Kidney epithelial cell (primary cell): ENCODE data around the gene PRR16. TPM values are rescaled to one million over a fixed set of nuclear protein-coding genes. Genes with fewer than 3 reads are reported as not detected.

Source experiments
- DNase-seq: peaks from one replicate; pipeline ENCODE4 v3.0.0-alpha.2; 2010; ENCODE audit warnings: low read depth
- H3K27me3 ChIP-seq: 2 replicates; pipeline ENCODE4 v1.6.0; 2011; ENCODE audit warnings: low read length; ENCODE audit not compliant: control insufficient read depth, insufficient read depth
- H3K36me3 ChIP-seq: 2 replicates; pipeline ENCODE4 v1.5.1; 2011; ENCODE audit warnings: low read length; ENCODE audit not compliant: control insufficient read depth, insufficient read depth
- H3K4me3 ChIP-seq: 2 replicates; pipeline ENCODE4 v1.5.1; 2011; ENCODE audit warnings: low read depth, mild to moderate bottlenecking, control low read depth, low read length
- CTCF ChIP-seq: IDR thresholded peaks from 2 replicates; pipeline ENCODE4 v1.5.1; 2011; ENCODE audit warnings: mild to moderate bottlenecking, moderate library complexity, low read length, control low read depth, inconsistent platforms; ENCODE audit not compliant: insufficient read depth, poor library complexity, severe bottlenecking
- total RNA-seq: library from RNA; depleted of rRNA; stranded (reverse); fragments of >200 nt; gene quantifications from 2 replicates; pipeline ENCODE4 v1.2.3, GENCODE V29; 2015

PRR16 gene
- total RNA-seq, 1 donor from 2014 or later = 1.0 TPM

- DNase-seq = no peak
- Histone ChIP-seq H3K4me3 (no peak overlapping the region), H3K27me3 (no peaks in the 10 kb centered on the region), H3K36me3 (no peaks in the 10 kb centered on the region)
- no peak for TF ChIP-seq CTCF
These were observed 160.0 kb downstream of the PRR16 start for GRCh38 chr5:120624021-120624563.

- H3K36me3 ChIP-seq = no peaks in the 10 kb centered on the region
- H3K27me3 ChIP-seq = no peaks in the 10 kb centered on the region
- no peak overlapping the region for H3K4me3 ChIP-seq
- TF ChIP-seq CTCF = no peak
- no peak for DNase-seq
These were observed 164.1 kb downstream of the PRR16 start for GRCh38 chr5:120628156-120628555.

DNA sequence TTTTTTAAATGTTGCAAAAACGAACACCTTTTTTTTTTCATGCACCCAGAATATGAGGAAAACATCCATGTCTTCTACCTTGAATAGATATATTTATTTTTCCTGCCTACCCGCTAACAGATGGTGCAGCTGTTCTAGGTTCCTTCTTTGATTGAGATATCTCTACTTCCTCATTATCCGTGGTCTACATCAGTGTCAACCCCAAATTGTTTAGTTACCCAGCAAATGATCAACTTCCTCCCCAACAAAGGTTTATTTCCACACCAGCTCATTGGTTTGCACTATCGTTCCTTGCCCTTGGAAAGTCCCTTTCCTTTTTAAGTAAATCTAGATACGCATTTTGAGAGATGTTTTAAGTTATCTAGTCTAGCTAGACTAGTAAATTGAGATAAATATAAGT is 166.4 kb downstream of the PRR16 start:
- Histone ChIP-seq H3K4me3 (no peak overlapping the region), H3K27me3 (no peaks in the 10 kb centered on the region), H3K36me3 (no peaks in the 10 kb centered on the region)
- no peak for DNase-seq
- no peak for TF ChIP-seq CTCF

DNA sequence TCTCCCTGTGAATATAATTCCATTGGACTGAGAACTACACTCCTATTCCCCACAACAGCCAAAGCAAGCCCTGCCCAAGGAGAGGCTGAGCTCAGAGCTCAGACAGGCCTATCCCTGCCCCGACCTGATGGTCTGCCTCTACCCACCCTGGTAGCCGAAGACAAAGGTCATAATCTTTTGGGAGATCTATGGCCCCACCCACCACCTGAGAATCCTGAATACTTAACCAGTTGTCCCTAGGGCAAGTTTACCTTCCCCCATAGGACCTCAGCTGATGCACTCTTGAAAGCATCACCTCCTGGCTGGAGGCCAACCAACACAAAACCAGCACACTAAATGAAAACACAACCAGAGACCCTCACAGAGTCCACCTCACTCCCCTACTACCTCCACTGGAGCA is 167.5 kb downstream of the PRR16 start:
- TF ChIP-seq CTCF = no peak
- Histone ChIP-seq H3K36me3 (no peaks in the 10 kb centered on the region), H3K27me3 (no peaks in the 10 kb centered on the region), H3K4me3 (no peak overlapping the region)
- no peak for DNase-seq

DNA sequence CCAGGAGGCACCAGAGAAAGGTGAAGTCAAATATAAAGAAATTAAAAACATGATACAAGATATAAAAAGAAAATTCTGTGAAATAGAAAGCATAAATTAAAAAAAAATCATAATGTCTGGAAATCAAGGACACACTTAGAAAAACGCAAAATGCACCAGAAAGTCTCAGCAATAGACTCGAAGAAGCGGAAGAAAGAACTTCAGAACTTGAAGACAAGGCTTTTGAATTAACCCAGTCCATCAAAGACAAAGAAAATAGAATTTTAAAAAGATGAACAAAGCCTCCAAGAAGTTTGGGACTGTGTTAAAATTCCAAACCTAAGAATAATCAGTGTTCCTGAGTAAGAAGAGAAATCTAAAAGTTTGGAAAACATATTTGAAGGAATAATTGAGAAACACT is 168.3 kb downstream of the PRR16 start:
- Histone ChIP-seq H3K36me3 (no peaks in the 10 kb centered on the region), H3K27me3 (no peaks in the 10 kb centered on the region), H3K4me3 (no peak overlapping the region)
- no peak for TF ChIP-seq CTCF
- DNase-seq = no peak

DNA sequence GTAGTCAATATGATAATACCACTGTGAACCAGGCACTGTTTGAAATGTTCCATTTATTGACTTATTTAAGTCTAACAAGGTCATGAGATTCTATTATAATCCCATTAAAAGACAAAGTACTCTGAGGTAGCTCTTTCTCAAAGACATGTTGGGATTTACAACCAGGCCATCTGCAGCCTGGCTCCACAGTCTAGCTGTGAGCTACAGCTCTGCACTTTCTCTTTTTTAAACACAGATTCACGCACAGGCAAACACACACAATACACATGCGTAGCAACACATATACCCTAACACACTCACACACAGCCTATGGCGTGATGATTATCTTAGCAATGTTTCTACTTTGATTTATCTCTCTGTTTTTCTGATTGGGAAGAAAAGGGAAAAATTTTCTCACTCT is 174.3 kb downstream of the PRR16 start:
- DNase-seq = no peak
- H3K36me3 ChIP-seq = no peaks in the 10 kb centered on the region
- no peak overlapping the region for H3K4me3 ChIP-seq
- no peak for TF ChIP-seq CTCF
- H3K27me3 ChIP-seq = no peaks in the 10 kb centered on the region
